Measurements from ENCODE around the gene ZBTB16.

The ZBTB16 gene

DNA sequence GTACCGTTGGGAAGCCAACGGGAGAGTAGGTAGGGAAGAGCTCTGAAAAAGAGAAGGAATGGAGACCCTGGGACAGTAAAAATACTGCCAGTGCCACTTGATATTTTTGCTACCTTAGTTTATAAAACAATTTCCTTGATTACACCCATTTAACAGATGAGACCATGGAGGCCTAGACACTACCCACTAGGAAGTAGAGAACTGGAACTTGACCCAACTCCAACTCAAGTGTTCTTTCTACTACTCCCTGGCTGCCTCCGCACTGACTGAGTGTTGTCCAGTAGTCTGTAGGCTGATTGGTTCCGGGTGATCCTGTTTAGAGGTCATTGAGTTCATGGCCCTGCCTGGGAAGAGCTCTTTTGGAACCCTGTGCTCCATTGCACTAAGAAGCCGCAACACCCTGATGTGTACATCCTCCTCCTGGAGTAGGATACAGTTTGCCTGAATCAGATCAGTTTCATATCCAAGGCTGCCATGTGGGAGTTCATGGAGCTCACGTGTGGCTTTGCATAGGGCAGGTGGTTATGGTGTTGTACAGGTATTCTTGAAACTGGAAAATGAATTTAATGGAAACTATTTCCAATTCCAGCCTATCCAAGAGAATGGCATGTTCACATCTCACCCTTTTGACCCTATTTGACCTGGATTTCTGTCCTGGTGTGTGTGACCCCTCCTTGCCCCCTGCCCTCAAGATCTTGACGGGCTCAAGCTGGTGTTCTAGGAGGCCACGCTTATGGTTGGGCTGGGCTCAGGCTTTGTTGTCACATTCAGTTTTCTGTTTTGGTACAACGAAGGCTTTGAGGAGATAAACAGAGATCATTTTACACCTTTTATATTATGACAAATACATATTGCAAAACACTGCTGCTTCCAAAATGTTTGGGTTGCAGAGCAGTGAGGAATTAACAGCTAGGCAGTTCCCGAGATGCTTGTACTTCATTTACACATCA lies 134.5 kb downstream of the ZBTB16 start:
- no peak for DNase-seq

DNA sequence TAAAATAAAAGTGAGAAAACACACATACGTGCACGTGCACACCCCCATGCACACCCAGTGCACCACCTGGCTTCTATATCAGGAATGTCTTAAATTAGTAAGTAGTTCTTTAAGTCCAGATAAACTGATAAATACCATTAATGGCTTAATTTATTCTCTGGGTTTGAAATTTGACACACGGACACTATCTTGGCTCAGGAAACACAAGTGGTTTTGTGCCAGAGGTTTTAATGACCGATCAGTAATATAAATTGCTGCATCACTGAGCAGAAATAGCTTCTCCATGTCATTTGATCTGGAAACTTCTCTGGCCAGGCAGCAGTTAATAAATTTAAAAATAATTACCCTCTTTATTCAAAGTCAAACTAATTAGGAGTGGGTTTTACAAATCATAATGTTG lies 135.2 kb downstream of the ZBTB16 start:
- no peak for DNase-seq

DNA sequence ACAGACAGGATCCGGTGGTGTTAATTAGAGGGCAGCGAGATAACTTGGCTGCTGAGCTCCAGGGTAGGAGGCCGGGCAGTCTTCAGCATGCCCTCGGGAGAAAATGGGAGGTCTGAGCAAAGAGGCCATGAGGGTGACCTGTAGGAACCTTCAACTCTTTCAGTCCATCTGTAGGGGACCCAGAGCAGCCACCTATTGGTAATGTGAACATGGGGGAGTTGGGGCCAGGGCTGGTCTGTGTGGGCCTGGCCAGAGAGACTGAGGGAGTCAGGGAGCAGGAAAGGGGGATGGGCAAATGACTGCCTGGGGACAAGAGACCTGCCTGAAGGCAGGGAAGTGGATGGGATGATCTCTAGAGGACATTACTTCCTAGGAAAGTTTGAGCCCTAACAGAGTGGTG lies 135.6 kb downstream of the ZBTB16 start:
- no peak for DNase-seq

DNA sequence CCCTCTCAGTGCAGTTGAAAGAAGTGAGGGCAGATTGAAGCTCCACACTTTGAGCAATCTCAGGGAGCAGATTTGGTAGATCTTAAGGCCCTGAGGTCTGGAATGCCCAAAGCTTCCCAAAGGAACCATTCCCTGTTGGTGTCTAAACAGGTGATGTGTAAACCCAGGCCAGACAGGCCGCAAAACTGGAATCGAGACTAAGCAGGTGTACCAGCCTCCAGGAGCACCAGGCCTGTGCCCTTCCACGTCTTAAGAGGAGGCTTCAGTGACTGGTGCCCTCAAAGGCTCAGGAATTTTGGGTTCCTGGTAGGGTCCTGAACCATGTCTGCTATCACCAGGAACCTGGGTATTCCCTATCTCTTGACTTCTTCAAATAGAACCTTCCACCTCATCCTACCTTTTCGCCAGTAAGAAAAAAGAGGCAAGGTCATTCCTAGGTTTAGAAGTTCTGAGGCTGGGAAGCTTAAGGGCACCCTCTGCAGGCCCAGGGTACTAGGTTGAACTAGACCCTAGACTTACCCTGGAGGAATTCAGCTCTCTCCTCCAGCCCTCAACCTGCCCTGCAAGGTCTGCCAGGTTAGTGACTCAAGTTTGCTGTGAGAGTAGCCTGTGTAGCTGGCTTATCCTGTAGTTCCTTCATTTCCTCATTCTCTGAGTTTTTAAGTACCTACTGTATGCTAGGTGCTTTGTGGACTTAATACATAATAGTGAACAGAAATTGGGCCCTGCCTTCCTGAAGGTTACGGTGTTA lies 136.6 kb downstream of the ZBTB16 start:
- no peak for DNase-seq

GRCh38 chr11:114196997-114197703 lies 137.6 kb downstream of the ZBTB16 start:
- no peak for DNase-seq

DNA sequence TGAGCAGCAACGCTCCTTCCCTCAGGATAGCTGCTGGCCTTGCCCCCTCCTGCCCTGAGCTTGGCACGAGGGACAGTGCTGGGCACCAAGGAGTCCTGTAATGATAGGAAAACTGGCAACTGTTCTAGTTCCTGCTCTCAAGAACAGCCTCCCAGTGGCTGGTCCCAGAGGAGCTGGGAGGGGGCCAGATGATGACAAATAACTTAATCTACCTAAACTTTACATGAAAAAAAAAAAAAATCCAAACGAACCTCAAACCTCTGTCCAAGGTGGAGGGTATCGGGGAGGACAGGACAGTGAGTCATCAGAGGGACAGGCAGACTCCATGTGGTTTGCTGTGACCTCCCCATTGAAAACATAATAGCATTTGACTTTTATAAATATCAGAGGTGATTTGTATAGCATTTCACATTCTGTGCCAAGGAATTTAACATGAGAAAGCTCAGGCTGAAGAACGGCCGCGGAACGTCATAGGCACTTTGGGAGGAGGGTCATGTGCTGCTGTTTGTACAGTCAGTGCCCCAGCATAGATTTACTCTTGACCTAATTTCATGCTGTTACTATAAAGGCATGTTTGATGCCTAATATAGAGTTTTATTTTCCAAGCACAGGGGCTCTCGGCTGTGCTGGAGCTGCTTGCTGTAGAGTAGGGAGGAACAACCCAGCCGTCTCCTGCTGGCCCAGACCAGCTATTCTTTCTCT lies 138.4 kb downstream of the ZBTB16 start:
- no peak for DNase-seq

DNA sequence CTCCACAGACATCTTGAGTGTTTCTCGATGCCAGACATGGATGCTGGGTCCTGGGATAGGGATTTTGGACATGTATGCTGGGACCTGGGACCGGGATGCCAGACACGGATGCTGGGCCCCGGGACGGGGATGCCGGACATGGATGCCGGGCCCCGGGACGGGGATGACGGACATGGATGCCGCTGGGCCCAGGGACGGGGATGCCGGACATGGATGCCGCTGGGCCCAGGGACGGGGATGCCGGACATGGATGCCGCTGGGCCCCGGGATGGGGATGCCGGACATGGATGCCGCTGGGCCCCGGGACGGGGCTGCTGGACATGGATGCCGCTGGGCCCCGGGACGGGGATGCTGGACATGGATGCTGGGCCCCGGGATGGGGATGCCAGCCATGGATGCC lies 139.5 kb downstream of the ZBTB16 start:
- DNase-seq = no peak

DNA sequence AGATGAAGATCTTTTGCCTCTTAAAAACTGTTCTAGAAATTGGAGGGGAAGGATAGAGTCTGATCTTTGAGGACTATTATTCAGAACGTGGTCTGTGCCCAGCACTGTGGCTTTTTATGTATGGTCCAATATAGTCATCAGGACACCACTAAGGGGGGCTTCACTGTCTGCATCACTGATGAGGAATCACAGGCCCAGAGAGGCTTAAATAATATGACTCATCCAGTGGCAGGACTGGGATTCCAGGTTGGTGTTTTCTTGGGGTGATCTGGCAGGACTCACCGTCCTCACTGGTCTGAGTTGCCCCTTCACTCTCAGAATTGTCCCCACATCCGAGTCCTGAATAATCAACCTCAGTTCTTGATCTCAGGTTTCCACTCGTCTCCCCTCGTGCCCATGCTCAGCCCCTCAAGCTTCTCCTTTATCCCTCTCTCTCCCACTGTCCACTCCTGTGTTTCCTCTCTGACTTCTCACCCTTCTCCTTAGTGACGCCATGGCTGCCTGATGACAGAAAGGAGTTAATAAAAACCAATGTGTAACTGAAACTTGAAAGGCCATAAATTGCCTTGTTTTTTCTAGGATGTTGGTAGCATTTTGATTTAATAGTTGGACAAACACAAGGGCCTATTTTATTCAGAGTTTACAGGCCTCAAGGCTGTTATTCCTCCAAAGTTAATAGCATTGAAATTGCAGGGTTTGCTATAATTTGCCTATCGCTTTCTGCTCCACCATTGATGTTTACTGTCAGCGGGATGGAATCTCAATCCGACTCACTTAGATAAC lies 141.0 kb downstream of the ZBTB16 start:
- DNase-seq = no peak

DNA sequence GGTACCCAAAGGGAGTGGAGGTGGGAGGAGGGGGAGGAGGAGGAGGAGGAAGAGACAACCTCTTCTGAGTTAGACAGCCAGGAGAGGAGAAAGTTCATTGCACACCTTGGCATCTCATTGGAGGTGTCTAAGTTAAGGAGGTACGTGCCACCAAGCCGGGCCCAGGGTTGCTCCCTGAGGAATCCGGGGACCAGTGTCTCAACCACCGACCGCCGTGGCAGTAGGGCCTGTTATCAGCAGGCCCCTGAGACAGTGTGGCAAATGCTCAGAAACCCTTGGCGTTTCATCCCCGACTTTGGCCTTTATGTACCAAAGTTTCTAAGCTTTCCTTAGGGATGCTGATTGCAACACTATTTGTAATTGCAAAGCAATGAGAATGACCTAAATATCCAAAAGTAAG lies 141.7 kb downstream of the ZBTB16 start:
- no peak for DNase-seq

DNA sequence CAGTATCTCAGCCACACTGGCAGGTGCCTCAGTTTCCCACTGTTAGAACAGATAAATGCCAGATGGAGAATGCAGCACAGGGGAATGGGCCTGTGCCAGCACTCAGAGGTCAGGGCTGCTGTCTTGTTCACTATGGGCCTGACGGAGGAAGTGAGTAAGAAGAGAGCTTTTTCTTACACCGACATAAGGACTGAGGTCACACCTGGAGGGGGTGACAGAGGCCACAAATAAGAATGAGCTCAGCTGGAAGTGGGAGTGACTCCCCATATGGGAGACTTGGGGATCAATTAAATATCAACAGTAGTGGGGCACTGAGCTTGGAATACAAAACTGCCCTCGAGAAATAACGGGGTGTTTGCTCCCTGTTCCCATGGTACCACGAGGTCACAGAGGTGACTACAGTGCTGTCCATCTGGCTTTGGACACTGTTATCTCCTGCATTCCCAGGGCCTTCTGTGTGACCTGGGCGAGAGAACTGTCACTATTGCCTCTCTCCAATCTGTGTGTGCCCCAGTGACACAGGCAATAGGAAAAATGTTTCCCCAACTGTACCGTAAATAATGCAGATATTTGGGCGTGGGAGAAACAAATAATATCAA lies 142.6 kb downstream of the ZBTB16 start:
- DNase-seq = no peak

GRCh38 chr11:114207096-114207495 lies 147.6 kb downstream of the ZBTB16 start:
- no peak for DNase-seq

GRCh38 chr11:114208377-114208776 lies 148.9 kb downstream of the ZBTB16 start:
- no peak for DNase-seq

GRCh38 chr11:114209343-114209742 lies 149.8 kb downstream of the ZBTB16 start:
- no peak for DNase-seq

GRCh38 chr11:114209904-114210303 lies 150.4 kb downstream of the ZBTB16 start:
- DNase-seq = no peak

DNA sequence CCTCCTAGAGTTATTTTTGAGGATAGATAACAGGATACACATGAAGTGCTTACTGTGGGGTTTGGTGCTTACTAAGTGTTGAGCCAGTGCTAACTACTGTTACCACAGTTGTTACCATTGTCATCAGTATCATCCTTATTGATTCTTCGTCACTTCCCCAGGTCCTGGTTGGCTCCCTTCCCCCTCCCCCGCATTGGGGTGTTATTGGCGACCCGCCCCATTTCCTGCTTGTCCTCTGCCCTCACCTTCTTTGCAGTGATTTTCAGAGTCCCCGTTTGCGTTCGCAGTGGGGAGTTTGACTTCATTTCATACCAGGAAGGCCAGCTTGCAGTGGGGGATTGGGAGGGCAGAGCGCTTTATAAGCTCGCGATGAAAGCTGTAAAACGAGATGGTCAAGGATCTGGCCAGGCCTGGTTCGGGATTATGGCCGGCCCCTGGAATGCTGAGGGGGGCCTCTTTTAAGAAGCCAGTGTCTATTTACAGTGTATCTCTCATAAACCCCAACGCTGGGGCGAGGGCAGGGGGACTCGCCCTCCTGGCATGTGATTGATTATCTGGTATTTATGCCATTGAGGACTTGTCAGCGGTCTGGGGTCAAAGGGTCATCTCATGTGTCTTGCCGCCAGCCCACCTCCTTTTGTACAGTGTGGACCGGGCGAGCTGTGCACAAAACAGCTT lies 152.1 kb downstream of the ZBTB16 start:
- DNase-seq = no peak

- DNase-seq = no peak
Observed at GRCh38 chr11:114213622-114214021, 154.1 kb downstream of the ZBTB16 start.

DNA sequence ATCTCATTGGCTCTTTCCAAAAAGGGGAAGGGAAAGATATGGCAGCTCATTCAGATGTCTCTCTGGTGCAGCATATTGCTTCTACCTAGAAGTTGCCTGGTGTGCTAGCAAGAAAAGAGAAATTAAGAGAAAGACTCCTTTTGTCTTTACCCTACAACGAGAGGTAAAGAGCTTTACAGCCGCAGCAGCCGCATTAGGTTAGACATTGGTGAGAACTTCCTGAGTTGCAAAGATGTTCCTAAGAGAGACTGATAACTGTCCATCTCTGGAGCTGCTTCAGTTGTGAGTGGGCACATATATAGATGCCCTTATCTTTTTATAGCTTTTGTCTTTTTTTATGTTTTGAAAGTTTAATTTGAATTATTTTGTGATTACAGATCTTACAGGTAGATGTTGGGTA lies 155.9 kb downstream of the ZBTB16 start:
- DNase-seq = no peak

DNA sequence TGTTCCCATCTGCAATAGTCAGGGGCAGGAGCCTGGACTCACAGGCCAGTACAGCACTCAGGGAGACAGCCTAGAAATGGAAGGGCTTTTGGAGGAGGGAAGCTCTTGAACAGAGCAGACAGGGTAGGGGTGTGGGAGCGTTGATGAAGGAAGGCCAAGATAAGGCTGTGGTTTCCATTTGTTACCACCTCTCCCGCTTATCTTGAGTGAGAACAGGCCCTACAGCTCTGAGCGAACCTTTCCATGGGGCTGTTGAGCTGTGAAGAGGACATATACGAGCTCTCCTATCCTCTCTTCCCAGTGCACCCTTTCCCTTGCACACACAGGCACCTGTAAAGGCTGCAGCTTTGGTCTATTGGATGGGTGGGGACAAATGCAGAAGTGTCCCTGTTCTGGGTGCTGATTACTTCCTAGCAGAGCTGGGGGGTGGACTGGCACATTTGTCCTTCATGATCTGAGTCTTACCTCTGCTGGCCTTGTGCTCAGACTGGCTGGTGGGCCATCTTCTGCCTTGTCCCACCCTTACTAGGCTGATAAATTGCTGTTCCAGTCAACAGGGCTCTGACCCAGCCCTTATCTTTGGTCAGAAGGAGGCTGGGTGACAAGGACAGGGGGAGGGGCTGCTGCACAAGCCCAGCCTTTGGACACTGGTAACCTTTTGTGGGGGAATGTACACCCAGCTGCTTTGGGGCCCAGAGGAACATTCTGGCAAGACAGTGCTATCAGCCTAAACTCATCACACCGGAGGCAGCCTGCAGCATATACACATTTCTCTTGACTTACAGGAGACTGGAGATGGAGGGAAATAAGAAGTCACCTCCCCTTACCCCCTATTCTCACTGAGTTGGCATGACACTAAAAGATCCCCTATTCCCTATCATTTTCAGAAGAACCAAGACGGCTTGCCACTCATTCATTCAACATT lies 156.6 kb downstream of the ZBTB16 start:
- no peak for DNase-seq

DNA sequence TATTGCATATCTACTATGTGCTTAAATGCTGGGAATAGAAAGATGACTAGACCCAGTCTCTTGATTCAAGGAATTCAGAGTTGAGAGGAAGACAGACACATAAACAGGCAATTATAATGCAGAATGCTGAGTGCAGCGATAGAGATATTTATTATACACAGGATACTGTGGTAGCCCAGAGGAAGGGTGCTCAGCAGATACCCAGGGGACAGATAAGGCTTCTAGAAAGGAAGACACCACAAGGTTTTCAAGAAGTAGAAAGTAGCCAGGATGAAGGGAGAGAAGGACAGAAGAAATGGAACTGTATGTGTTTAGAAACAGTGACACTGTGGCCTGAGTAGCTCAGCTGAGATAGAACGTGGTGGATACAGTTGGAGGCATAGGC lies 157.3 kb downstream of the ZBTB16 start:
- DNase-seq = no peak

DNA sequence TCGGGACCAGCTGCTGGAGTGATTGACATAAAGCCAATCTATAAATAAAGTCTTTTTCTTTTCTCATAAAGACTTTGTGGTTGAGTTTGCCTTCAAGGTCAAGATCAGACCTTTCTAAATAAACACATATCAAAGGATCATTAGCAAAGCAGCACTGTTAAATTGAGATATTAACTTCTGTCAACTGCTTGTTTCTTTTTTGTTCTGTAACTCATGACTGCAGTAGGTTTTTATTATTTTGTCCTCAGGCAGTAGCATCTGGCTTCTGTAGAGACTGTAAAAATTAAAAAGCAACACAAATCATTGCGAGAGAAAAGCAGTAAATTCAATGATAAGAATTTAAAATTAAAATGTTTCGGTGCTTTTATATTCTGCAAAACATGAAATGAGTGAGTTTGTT lies 159.0 kb downstream of the ZBTB16 start:
- DNase-seq = no peak

Measured in NCI-H345 (cell line).